B cell (primary cell): ENCODE data around the gene BUB1.

Experiments
- CTCF ChIP-seq: fragments of 200-600 bp; IDR thresholded peaks from one replicate; pipeline ENCODE4 v1.8.0; 2022; ENCODE audit warnings: antibody characterized with exemption, mild to moderate bottlenecking
- EZH2 ChIP-seq: IDR thresholded peaks from 2 replicates; pipeline ENCODE4 v1.6.1; 2012; ENCODE audit warnings: borderline replicate concordance, low read depth, mild to moderate bottlenecking, moderate library complexity, low read length; ENCODE audit not compliant: insufficient read depth, poor library complexity, severe bottlenecking

- TF ChIP-seq CTCF = no peak
- no peak for TF ChIP-seq EZH2
Measured at GRCh38 chr2:110708455-110708854, 30.6 kb upstream of the BUB1 start.
